Right lobe of liver (tissue), 4 donors: ENCODE measurements around the gene AARS1.
"Not testable (repeated sequence)": the region's sequence is repeated elsewhere in the genome, so short reads cannot be mapped to it uniquely, and the experiment has no call there.

Source experiments
- CTCF ChIP-seq, 4 donors: fragments of 200-600 bp in 3 of 4; fragments of 450-650 bp in 1 of 4; IDR thresholded peaks; one replicate each; pipeline versions ENCODE4 v1.5.1 to v1.8.0; 2016 to 2022; ENCODE audit warnings: antibody characterized with exemption in 4 of 4, mild to moderate bottlenecking in 2 of 4
- POLR2A ChIP-seq: fragments of 450-650 bp; IDR thresholded peaks from one replicate; pipeline ENCODE4 v1.6.1; 2017; ENCODE audit warnings: antibody characterized with exemption, mild to moderate bottlenecking
- donor health status: DM: no; HTN: no; CAD: no.
- donor health status: DM: no; HTN: no; CAD: no.
- donor health status: DM: no; HTN: yes; CAD: no.

DNA sequence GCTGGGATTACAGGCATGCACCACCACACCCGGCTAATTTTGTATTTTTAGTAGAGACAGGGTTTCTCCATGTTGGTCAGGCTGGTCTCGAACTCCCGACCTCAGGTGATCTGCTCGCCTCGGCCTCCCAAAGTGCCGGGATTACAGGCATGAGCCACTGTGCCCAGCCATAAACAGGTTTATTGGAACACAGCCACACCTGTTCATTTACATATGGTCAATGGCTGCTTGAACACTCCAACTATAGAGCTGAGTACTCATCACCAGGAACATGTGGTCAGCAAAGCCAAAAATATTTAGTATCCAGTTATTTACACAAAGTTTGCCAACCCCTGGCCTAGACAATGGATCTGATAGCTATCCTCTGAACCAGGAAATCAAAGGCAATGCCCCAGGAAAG lies 29.4 kb downstream of the AARS1 start:
- not testable (repeated sequence) for TF ChIP-seq CTCF (IDR thresholded peaks at IDR 0.05); POLR2A
